GM19025 (cell line): ENCODE results near the gene NFIA.

ENCODE experiments used
- ATAC-seq: cut with Tn5 transposase; IDR thresholded peaks from one replicate; pipeline ENCODE4 v1.9.1; 2021; ENCODE audit warnings: mild to moderate bottlenecking, low read depth, moderate library complexity; ENCODE audit not compliant: unreplicated experiment

Gene NFIA

GRCh38 chr1:61082311-61083012 lies at the start of gene NFIA:
NFIA (plus strand) TSS chr1:61082561.
- no peak for ATAC-seq

GRCh38 chr1:61035880-61036279 lies 46.5 kb upstream of the NFIA start:
- ATAC-seq: no peak

- ATAC-seq: no peak
Observed at GRCh38 chr1:61042466-61043009, 39.8 kb upstream of the NFIA start.

- ATAC-seq: peak; percentile 51
Observed at GRCh38 chr1:61043010-61043820, 39.1 kb upstream of the NFIA start.

- ATAC-seq: no peak
Observed at GRCh38 chr1:61046434-61046833, 35.9 kb upstream of the NFIA start.

GRCh38 chr1:61047061-61047460 lies 35.3 kb upstream of the NFIA start:
- no peak for ATAC-seq

GRCh38 chr1:61049850-61050540 lies 32.4 kb upstream of the NFIA start:
- no peak for ATAC-seq

GRCh38 chr1:61050541-61051442 lies 31.6 kb upstream of the NFIA start:
- ATAC-seq: no peak

GRCh38 chr1:61051443-61051718 lies 31.0 kb upstream of the NFIA start:
- no peak for ATAC-seq

- ATAC-seq: no peak
Observed at GRCh38 chr1:61051719-61052394, 30.5 kb upstream of the NFIA start.

- no peak for ATAC-seq
Observed at GRCh38 chr1:61052395-61053225, 29.8 kb upstream of the NFIA start.

GRCh38 chr1:61053226-61053711 lies 29.1 kb upstream of the NFIA start:
- ATAC-seq: no peak

GRCh38 chr1:61053712-61054600 lies 28.4 kb upstream of the NFIA start:
- ATAC-seq: no peak

GRCh38 chr1:61054601-61054993 lies 27.8 kb upstream of the NFIA start:
- ATAC-seq: no peak

GRCh38 chr1:61055110-61055614 lies 27.2 kb upstream of the NFIA start:
- ATAC-seq: no peak

- ATAC-seq: no peak
Observed at GRCh38 chr1:61056196-61056572, 26.2 kb upstream of the NFIA start.

GRCh38 chr1:61056573-61057439 lies 25.6 kb upstream of the NFIA start:
- ATAC-seq: no peak
